Keratinocyte (primary cell): Measurements from ENCODE around the gene ZFYVE19. TPM values are rescaled to one million over a fixed set of nuclear protein-coding genes. Genes with fewer than 3 reads are reported as not detected.
A peak's percentile ranks its signal among the peaks of the same experiment; 100 is the strongest.

Source experiments
- DNase-seq: peaks from one replicate; pipeline ENCODE4 v3.0.0-alpha.2; 2011; ENCODE audit warnings: low read depth, missing footprints, low spot score
- FAIRE-seq: peaks from 2 replicates; lab custom pipeline; 2011; peaks lifted over from hg19 to GRCh38; lab: Jason Lieb, UNC
- H2AFZ ChIP-seq: 2 replicates; pipeline ENCODE4 v1.6.0; 2012; ENCODE audit warnings: low read length, control low read depth, inconsistent platforms; ENCODE audit not compliant: control insufficient read depth
- H3K27ac ChIP-seq: 2 replicates; pipeline ENCODE4 v1.5.1; 2011; ENCODE audit warnings: low read length; ENCODE audit not compliant: control insufficient read depth, insufficient read depth
- H3K27me3 ChIP-seq: 3 replicates; pipeline ENCODE4 v1.6.0; 2011; ENCODE audit warnings: low read length; ENCODE audit not compliant: control insufficient read depth, insufficient read depth; ENCODE audit errors: extremely low read depth
- H3K36me3 ChIP-seq, 2 experiments: 2 replicates in 1 of 2; 3 replicates in 1 of 2; pipeline ENCODE4 v1.5.1; 2011; ENCODE audit warnings: low read length in 2 of 2, mild to moderate bottlenecking in 1 of 2; ENCODE audit not compliant: control insufficient read depth in 2 of 2, insufficient read depth in 2 of 2; ENCODE audit errors: extremely low read depth in 1 of 2
- H3K4me1 ChIP-seq: 3 replicates; pipeline ENCODE4 v1.5.1; 2011; ENCODE audit warnings: low read length; ENCODE audit not compliant: control insufficient read depth, insufficient read depth; ENCODE audit errors: extremely low read depth
- H3K4me2 ChIP-seq: 3 replicates; pipeline ENCODE4 v1.6.0; 2011; ENCODE audit warnings: low read depth, low read length; ENCODE audit not compliant: control insufficient read depth, insufficient read depth; ENCODE audit errors: extremely low read depth
- H3K4me3 ChIP-seq, 3 experiments: fragments of 200-600 bp in 1 of 3; sonication (generic) in 1 of 3; 2 replicates in 2 of 3; 3 replicates in 1 of 3; pipeline ENCODE4 v1.5.1; 2011 to 2016; ENCODE audit warnings: low read length in 3 of 3, mild to moderate bottlenecking in 3 of 3, control low read depth in 2 of 3, inconsistent platforms in 1 of 3, low read depth in 1 of 3, mixed read lengths in 1 of 3, mixed run types in 1 of 3, moderate library complexity in 1 of 3; ENCODE audit not compliant: control insufficient read depth in 2 of 3, insufficient read depth in 2 of 3; ENCODE audit errors: extremely low read depth in 1 of 3
- H3K79me2 ChIP-seq: 2 replicates; pipeline ENCODE4 v1.6.0; 2012; ENCODE audit warnings: low read length; ENCODE audit not compliant: control insufficient read depth, insufficient read depth
- H3K9ac ChIP-seq: 3 replicates; pipeline ENCODE4 v1.6.0; 2011; ENCODE audit warnings: low read length; ENCODE audit not compliant: control insufficient read depth, insufficient read depth; ENCODE audit errors: extremely low read depth
- H3K9me1 ChIP-seq: 3 replicates; pipeline ENCODE4 v1.6.0; 2011; ENCODE audit warnings: low read length; ENCODE audit not compliant: control insufficient read depth, insufficient read depth; ENCODE audit errors: extremely low read depth
- H3K9me3 ChIP-seq: 2 replicates; pipeline ENCODE4 v1.5.1; 2012; ENCODE audit warnings: low read depth, low read length; ENCODE audit not compliant: control insufficient read depth
- H4K20me1 ChIP-seq: 3 replicates; pipeline ENCODE4 v1.6.0; 2011; ENCODE audit warnings: low read length; ENCODE audit not compliant: control insufficient read depth, insufficient read depth; ENCODE audit errors: extremely low read depth
- EZH2 ChIP-seq: IDR thresholded peaks from one replicate; pipeline ENCODE4 v1.6.1; 2012; ENCODE audit warnings: inconsistent platforms, mild to moderate bottlenecking, low read length, moderate library complexity
- dilution Hi-C: fragments of 300-500 bp; cut with MboI; formaldehyde crosslinking; loops from one replicate; pipeline ENCODE4 v1.7.0; 2020; ENCODE audit warnings: low sequenced_read_pairs; ENCODE audit not compliant: extremely low pct_ligation_motif_present
- polyA plus RNA-seq, 5 experiments: library from polyadenylated mRNA; depleted of rRNA in 3 of 5; stranded (reverse) in 3 of 5; stranded (forward) in 1 of 5; unstranded in 1 of 5; fragments of >200 nt; gene quantifications; 1 replicate in 1 of 5; 2 replicates in 3 of 5; 3 replicates in 1 of 5; pipeline versions ENCODE4 v1.2.1 to v1.2.3, GENCODE V29; 2011 to 2012; ENCODE audit warnings: missing spikeins in 2 of 5, low read depth in 1 of 5, low replicate concordance in 1 of 5
- TF ChIP-seq, protein P1 (sequence below), 3 experiments: IDR thresholded peaks in 1 of 3; conservative IDR thresholded peaks in 1 of 3; optimal IDR thresholded peaks in 1 of 3; 2 replicates in 2 of 3; 3 replicates in 1 of 3; pipeline versions ENCODE3 to v1.5.1; 2011; ENCODE audit warnings: low read length in 3 of 3, mild to moderate bottlenecking in 3 of 3, moderate library complexity in 2 of 3, control low read depth in 1 of 3, inconsistent platforms in 1 of 3; ENCODE audit not compliant: insufficient read depth in 2 of 3; ENCODE audit errors: extremely low read depth in 1 of 3

The ZFYVE19 gene
- polyA plus RNA-seq, 1 donor (not counting 4 experiments of a cell fraction or from before 2014, with no cell fraction given), result 19.0 TPM

DNA sequence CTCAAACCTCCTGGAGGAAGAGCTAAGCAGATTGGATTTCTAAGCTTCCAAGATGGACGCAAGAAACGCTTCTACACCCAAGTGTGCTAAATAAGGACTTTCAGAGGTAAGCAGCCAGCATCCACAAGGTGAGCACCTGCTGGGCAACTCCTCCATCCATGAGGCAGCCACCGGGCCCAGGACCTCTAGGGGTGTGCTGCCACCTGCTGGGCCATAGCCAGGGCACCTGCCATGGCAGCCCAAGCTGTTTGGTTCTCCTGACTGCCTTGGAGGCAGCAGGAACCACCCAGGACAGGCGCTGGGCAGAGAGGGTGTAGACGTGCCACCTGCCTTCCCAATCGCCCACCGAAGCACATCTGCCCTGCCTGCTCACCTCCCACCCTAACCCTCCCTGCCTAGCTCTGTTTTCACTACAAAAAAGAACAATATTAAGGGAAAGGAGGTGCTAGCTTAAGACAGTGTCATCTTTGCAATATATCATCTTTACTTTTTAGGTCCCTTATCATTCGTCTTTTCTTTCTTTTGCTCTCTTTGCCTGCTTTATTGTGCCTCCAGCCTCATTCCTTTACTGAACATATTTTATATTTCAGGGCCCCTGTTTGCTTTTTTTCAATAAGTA lies 24.2 kb upstream of the ZFYVE19 start:
- Histone ChIP-seq H2AFZ (no peak overlapping the region), H3K9me3 (no peaks in the 10 kb centered on the region), H3K4me3 (no peak overlapping the region), H3K9me1 (no peaks in the 10 kb centered on the region), H3K79me2 (peaks cover 8% of the 10 kb centered on the region), H3K27ac (no peak overlapping the region), H3K27me3 (no peaks in the 10 kb centered on the region), H3K36me3 (peaks cover 6 to 14% of the 10 kb centered on the region in 2 experiments), H3K4me2 (no peak overlapping the region), H3K4me1 (peaks cover 25% of the 10 kb centered on the region), H3K9ac (no peak overlapping the region), H4K20me1 (peaks cover 4% of the 10 kb centered on the region)
- DNase-seq (no peak), FAIRE-seq (peak; percentile 57)
- dilution Hi-C loops, result loop anchor here (10.0 kb wide), 1 partner anchor 102 kb away; no protein-coding TSS in a partner anchor
- TF ChIP-seq EZH2, result no peak
- TF ChIP-seq, protein P1, sequence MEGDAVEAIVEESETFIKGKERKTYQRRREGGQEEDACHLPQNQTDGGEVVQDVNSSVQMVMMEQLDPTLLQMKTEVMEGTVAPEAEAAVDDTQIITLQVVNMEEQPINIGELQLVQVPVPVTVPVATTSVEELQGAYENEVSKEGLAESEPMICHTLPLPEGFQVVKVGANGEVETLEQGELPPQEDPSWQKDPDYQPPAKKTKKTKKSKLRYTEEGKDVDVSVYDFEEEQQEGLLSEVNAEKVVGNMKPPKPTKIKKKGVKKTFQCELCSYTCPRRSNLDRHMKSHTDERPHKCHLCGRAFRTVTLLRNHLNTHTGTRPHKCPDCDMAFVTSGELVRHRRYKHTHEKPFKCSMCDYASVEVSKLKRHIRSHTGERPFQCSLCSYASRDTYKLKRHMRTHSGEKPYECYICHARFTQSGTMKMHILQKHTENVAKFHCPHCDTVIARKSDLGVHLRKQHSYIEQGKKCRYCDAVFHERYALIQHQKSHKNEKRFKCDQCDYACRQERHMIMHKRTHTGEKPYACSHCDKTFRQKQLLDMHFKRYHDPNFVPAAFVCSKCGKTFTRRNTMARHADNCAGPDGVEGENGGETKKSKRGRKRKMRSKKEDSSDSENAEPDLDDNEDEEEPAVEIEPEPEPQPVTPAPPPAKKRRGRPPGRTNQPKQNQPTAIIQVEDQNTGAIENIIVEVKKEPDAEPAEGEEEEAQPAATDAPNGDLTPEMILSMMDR (optimal IDR thresholded peaks at IDR 0.05 in 1 of 3, IDR thresholded peaks at IDR 0.05 in 1 of 3, conservative IDR thresholded peaks at IDR 0.05 in 1 of 3; ENCODE audit: extremely low read depth in 1 of 3, insufficient read depth in 2 of 3, low read length in 3 of 3), result peak; percentile 82 to 97 (median 93)

DNA sequence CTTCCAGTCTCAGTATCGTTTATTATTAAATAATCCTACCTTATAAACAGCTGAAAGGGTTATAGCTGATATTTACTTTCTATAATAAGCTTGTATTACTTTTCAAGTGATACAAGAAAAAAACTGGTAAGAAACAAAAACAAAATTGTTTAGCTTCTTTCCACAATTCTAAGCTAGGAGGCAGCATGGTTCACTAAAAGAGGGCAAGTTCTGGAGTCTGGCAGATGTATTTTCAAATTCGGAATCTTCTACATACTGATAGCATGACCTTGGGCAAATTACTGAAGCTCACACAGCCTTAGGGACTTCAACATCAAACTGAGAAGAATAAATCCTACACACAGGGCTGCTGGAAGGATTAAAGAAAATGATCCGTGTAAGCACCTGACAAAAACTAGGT lies 21.7 kb upstream of the ZFYVE19 start:
- FAIRE-seq, result no peak

More for the DNA sequence above, 21.7 kb upstream of the ZFYVE19 start:
- TF ChIP-seq, protein P1 (optimal IDR thresholded peaks at IDR 0.05 in 1 of 3, IDR thresholded peaks at IDR 0.05 in 1 of 3, conservative IDR thresholded peaks at IDR 0.05 in 1 of 3; ENCODE audit: extremely low read depth in 1 of 3, insufficient read depth in 2 of 3, low read length in 3 of 3), result peak in 1 of 3 experiments; percentile 20
- TF ChIP-seq EZH2, result no peak
- Histone ChIP-seq H2AFZ (no peak overlapping the region), H3K9me3 (no peaks in the 10 kb centered on the region), H3K4me2 (no peak overlapping the region), H3K27ac (no peak overlapping the region), H3K36me3 (peaks cover 0 to 3% of the 10 kb centered on the region in 2 experiments), H3K79me2 (peaks cover 16% of the 10 kb centered on the region), H3K9me1 (peaks cover 2% of the 10 kb centered on the region), H4K20me1 (peaks cover 4% of the 10 kb centered on the region), H3K4me3 (no peak overlapping the region), H3K27me3 (no peaks in the 10 kb centered on the region), H3K9ac (no peak overlapping the region), H3K4me1 (peaks cover 40% of the 10 kb centered on the region)
- no peak for DNase-seq
- dilution Hi-C loops, result loop anchor here (10.0 kb wide), 1 partner anchor 100 kb away; no protein-coding TSS in a partner anchor
